ENCODE data around the gene EEF2.

EEF2 gene

DNA sequence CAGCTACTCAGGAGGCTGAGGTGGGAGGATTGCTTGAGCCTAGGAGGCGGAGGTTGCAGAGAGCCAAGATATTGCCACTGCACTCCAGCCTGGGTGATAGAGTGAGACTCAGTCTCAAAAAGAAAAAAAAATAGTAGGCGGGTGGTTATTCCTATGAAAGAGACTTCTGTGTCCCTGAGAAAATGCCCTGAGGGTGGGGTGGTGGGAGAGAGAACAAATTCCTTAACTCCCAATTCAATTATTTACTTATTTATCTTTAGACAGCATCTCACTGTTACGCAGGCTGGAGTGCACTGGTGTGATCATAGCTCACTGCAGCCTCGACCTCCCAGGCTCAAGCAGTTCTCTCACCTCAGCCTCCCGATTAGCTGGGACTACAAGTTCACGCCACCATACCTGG, 10.3 kb upstream of the EEF2 start:
- no peak overlapping the region for H3K9ac ChIP-seq (ENCODE audit: low read depth, low read length)
- H3K4me3 ChIP-seq (ENCODE audit: low read length): no peak overlapping the region
- no peaks in the 10 kb centered on the region for H3K9me3 ChIP-seq (replicated peaks; ENCODE audit: low read length)
- no peak overlapping the region for H3K4me2 ChIP-seq (ENCODE audit: low read length)
- H3K27me3 ChIP-seq (ENCODE audit: control insufficient read depth, insufficient read depth, low read length): no peaks in the 10 kb centered on the region
- no peaks in the 10 kb centered on the region for H3K4me1 ChIP-seq (ENCODE audit: control insufficient read depth, insufficient read depth, low read length)
- H3K36me3 ChIP-seq (ENCODE audit: insufficient read depth, low read length): no peaks in the 10 kb centered on the region

- Histone ChIP-seq H3K9me3 (replicated peaks; ENCODE audit: low read length) (no peaks in the 10 kb centered on the region), H3K27me3 (ENCODE audit: control insufficient read depth, insufficient read depth, low read length) (no peaks in the 10 kb centered on the region), H3K4me3 (ENCODE audit: low read length) (no peak overlapping the region), H3K4me2 (ENCODE audit: low read length) (no peak overlapping the region), H3K36me3 (ENCODE audit: insufficient read depth, low read length) (no peaks in the 10 kb centered on the region), H3K4me1 (ENCODE audit: control insufficient read depth, insufficient read depth, low read length) (peaks cover 16% of the 10 kb centered on the region), H3K9ac (ENCODE audit: low read depth, low read length) (no peak overlapping the region)
Observed at GRCh38 chr19:3990815-3991117, 5.5 kb upstream of the EEF2 start.

DNA sequence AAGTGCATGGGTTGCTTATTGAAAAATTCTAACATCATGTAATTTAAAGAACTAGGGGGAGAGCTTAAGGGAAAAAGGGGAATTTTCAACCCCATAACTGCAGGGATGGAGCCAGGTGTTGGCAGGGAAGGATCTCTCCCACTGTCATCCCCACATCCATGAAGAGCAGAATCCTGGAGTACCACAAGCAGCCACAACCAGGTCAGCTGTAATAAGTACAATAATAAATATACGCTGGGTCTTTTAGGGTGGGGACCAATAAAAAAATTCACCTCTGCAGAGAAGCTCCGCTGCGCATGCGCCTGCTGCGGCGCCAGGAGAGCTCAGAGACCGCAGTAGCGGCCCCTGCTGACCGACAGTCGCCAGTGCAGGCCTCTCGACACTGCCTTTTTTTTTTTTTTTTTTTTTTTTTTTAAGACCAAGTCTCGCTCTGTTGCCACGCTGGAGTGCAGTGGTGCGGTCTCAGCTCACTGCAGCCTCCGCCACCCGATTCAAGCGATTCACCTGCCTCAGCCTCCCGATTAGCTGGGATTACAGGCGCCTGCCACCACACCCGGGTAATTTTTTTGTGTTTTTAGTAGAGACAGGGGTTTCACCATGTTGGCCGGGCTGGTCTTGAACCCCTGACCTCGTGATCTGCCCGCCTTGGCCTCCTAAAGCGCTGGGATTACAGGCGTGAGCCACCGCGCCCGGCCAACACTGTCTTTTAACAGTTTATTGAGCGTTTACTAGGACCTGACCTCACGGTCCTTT, 2.5 kb upstream of the EEF2 start:
- peak overlapping the region; percentile 60 for H3K4me3 ChIP-seq (ENCODE audit: low read length)
- H3K27me3 ChIP-seq (ENCODE audit: control insufficient read depth, insufficient read depth, low read length): no peaks in the 10 kb centered on the region
- H3K4me2 ChIP-seq (ENCODE audit: low read length): peak overlapping the region; percentile 92
- H3K4me1 ChIP-seq (ENCODE audit: control insufficient read depth, insufficient read depth, low read length): peaks cover 32% of the 10 kb centered on the region
- no peaks in the 10 kb centered on the region for H3K9me3 ChIP-seq (replicated peaks; ENCODE audit: low read length)
- peaks cover 23% of the 10 kb centered on the region for H3K36me3 ChIP-seq (ENCODE audit: insufficient read depth, low read length)
- peak overlapping the region; percentile 28 for H3K9ac ChIP-seq (ENCODE audit: low read depth, low read length)

DNA sequence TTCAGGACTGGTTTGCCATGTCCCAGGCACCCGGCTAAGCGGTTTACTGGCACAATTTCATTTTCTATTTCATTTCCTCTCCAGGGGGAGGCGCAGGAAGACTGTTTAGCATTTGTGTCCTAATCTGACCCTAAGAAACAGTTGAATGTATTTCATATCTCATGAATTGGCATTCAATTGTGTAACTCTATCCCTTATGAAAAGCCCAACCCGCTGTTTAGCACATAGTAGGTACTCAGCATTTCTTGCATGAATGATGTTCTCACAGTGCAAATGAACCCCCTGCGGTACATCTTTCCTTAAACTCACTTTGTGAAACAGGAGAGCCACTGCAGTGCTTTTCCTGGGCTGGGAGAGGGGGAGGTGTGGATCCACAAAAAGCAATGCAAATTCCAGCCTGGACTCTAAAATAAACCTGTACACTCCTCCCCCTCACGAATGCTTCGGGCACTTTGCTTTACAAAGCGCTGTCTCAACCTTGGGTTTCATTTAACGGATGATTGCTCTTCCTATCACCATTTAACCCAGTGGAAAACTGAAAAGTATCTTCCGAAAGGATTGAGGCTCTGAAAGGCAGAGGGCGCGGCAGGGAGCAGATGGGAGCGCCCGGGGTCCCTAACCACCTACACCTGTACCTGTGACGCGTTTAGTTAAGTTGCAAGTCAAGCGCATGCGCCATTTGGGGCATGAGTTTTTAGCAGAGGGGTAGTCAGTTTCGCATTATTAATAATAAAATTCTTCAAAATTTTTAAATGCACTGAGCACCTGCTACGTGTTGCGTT, 1.2 kb upstream of the EEF2 start:
- Histone ChIP-seq H3K27me3 (ENCODE audit: control insufficient read depth, insufficient read depth, low read length) (no peaks in the 10 kb centered on the region), H3K4me2 (ENCODE audit: low read length) (peak overlapping the region; percentile 92), H3K9ac (ENCODE audit: low read depth, low read length) (peak overlapping the region; percentile 68), H3K9me3 (replicated peaks; ENCODE audit: low read length) (no peaks in the 10 kb centered on the region), H3K36me3 (ENCODE audit: insufficient read depth, low read length) (peaks cover 36% of the 10 kb centered on the region), H3K4me1 (ENCODE audit: control insufficient read depth, insufficient read depth, low read length) (peaks cover 42% of the 10 kb centered on the region), H3K4me3 (ENCODE audit: low read length) (peak overlapping the region; percentile 95)

DNA sequence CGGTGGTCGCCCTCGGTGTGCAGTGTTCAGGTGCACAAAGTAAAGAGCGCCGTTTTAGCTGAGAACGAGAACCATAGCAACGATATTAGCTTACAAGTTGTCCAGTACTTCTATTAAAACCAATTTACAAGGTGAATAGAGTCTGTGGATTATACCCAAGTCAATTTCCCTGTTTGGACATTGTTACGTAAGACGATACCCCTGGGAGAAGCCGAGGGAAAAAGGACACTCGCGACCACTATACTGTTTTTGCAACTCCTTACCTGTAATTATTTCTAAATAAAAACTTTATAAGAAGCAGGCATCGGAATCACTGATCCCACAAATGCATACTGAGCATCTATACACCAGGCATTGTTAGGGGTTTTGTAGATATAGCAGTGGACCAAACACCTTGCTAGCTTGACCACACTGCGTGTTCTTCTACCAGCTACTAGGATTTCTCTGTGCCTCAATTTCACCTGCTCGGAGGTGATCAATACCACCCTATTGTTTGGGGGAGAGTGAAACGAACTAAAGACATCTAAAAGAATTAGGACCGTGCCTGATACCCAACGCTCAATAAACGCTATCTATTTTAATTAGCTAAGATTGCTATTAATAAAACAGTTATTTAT, 488 bp upstream of the EEF2 start:
- Histone ChIP-seq H3K4me3 (ENCODE audit: low read length) (peak overlapping the region; percentile 95), H3K9ac (ENCODE audit: low read depth, low read length) (peak overlapping the region; percentile 68)

DNA sequence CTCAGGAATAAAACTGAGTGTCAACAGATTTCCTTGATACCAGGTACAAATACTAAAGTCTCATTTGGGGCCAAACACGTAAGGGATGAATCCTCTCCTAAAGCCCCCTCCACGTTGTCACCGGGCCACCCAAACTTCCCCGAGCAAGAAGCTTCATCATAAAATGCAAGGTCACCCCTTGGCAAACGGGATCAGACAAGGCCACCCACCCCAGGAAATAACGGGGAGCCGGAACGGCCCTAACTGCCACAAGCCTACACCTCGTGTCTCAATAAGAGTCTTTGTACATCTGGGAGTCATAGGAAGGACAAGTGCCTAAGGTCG, 717 bp downstream of the EEF2 start:
- peak overlapping the region; percentile 93 for H3K4me2 ChIP-seq (ENCODE audit: low read length)
- H3K4me1 ChIP-seq (ENCODE audit: control insufficient read depth, insufficient read depth, low read length): peaks cover 45% of the 10 kb centered on the region
- peak overlapping the region; percentile 99 for H3K9ac ChIP-seq (ENCODE audit: low read depth, low read length)
- H3K4me3 ChIP-seq (ENCODE audit: low read length): peak overlapping the region; percentile 95
- no peaks in the 10 kb centered on the region for H3K9me3 ChIP-seq (replicated peaks; ENCODE audit: low read length)
- no peaks in the 10 kb centered on the region for H3K27me3 ChIP-seq (ENCODE audit: control insufficient read depth, insufficient read depth, low read length)
- peaks cover 55% of the 10 kb centered on the region for H3K36me3 ChIP-seq (ENCODE audit: insufficient read depth, low read length)

More for the DNA sequence above, 488 bp upstream of the EEF2 start:
- Histone ChIP-seq H3K36me3 (ENCODE audit: insufficient read depth, low read length) (peaks cover 43% of the 10 kb centered on the region), H3K9me3 (replicated peaks; ENCODE audit: low read length) (no peaks in the 10 kb centered on the region), H3K4me1 (ENCODE audit: control insufficient read depth, insufficient read depth, low read length) (peaks cover 42% of the 10 kb centered on the region), H3K27me3 (ENCODE audit: control insufficient read depth, insufficient read depth, low read length) (no peaks in the 10 kb centered on the region), H3K4me2 (ENCODE audit: low read length) (peak overlapping the region; percentile 92)

- H3K36me3 ChIP-seq (ENCODE audit: insufficient read depth, low read length): peaks cover 60% of the 10 kb centered on the region
- no peaks in the 10 kb centered on the region for H3K9me3 ChIP-seq (replicated peaks; ENCODE audit: low read length)
- H3K9ac ChIP-seq (ENCODE audit: low read depth, low read length): peak overlapping the region; percentile 99
- H3K4me1 ChIP-seq (ENCODE audit: control insufficient read depth, insufficient read depth, low read length): peaks cover 45% of the 10 kb centered on the region
- H3K4me3 ChIP-seq (ENCODE audit: low read length): peak overlapping the region; percentile 95
- peak overlapping the region; percentile 93 for H3K4me2 ChIP-seq (ENCODE audit: low read length)
- no peaks in the 10 kb centered on the region for H3K27me3 ChIP-seq (ENCODE audit: control insufficient read depth, insufficient read depth, low read length)
Observed at GRCh38 chr19:3983936-3984583, 1.2 kb downstream of the EEF2 start.

- Histone ChIP-seq H3K9ac (ENCODE audit: low read depth, low read length) (peak overlapping the region; percentile 99), H3K27me3 (ENCODE audit: control insufficient read depth, insufficient read depth, low read length) (no peaks in the 10 kb centered on the region), H3K4me3 (ENCODE audit: low read length) (peak overlapping the region; percentile 95), H3K9me3 (replicated peaks; ENCODE audit: low read length) (no peaks in the 10 kb centered on the region), H3K4me1 (ENCODE audit: control insufficient read depth, insufficient read depth, low read length) (peaks cover 45% of the 10 kb centered on the region), H3K36me3 (ENCODE audit: insufficient read depth, low read length) (peaks cover 64% of the 10 kb centered on the region), H3K4me2 (ENCODE audit: low read length) (peak overlapping the region; percentile 93)
Observed at GRCh38 chr19:3983542-3983914, 1.7 kb downstream of the EEF2 start.

- peaks cover 46% of the 10 kb centered on the region for H3K4me1 ChIP-seq (ENCODE audit: control insufficient read depth, insufficient read depth, low read length)
- H3K9ac ChIP-seq (ENCODE audit: low read depth, low read length): peak overlapping the region; percentile 99
- H3K9me3 ChIP-seq (replicated peaks; ENCODE audit: low read length): no peaks in the 10 kb centered on the region
- H3K4me2 ChIP-seq (ENCODE audit: low read length): peak overlapping the region; percentile 93
- H3K4me3 ChIP-seq (ENCODE audit: low read length): peak overlapping the region; percentile 95
- H3K36me3 ChIP-seq (ENCODE audit: insufficient read depth, low read length): peaks cover 69% of the 10 kb centered on the region
- H3K27me3 ChIP-seq (ENCODE audit: control insufficient read depth, insufficient read depth, low read length): no peaks in the 10 kb centered on the region
Observed at GRCh38 chr19:3982701-3983541, 2.3 kb downstream of the EEF2 start.

DNA sequence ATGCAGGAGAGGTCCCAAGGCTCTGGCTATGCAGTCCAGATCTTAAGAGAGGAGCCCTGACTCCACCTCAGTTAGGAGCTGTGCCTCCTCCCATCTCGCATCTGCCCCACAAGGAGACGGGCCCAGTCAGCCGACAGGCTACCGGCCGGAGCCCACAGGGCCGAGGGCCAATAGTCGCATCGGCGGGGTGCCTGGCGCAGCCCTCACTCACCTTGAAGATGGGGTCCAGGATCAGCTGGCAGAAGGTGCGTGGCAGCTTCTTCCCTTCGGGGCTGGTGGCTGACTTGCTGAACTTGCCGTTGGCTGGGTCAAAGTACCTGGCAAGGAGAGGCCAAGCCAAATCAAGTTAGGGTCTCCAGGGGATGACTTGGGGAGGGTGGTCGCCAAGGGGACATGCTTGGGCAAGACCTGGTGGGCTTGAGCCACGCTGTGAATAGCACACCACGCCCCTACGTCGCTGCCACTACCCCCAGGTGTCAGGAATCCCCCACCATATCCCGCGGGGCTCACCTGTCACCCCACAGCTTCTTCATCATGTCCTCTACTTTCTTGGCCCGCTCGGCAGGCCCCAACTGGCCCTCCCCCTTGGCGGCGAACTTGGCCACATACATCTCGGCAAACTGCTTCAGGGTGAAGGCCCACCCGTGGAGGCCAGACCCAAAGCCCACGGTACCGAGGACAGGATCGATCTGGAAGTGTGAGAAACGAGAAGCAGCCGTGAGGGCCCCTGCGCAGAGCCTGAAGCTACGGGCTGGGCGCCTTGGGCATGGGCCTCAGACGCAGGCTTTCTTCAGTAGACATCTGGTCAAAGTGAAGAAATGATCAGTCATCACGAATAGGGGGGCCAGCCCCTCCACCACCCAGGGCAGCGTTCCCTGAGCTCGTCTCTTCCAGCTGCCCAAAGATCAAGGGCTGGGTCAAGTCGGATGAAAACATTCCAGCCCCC, 3.3 kb downstream of the EEF2 start:
- no peak overlapping the region for H3K9ac ChIP-seq (ENCODE audit: low read depth, low read length)
- H3K4me3 ChIP-seq (ENCODE audit: low read length): peak overlapping the region; percentile 95

More for the DNA sequence above, 3.3 kb downstream of the EEF2 start:
- H3K36me3 ChIP-seq (ENCODE audit: insufficient read depth, low read length): peaks cover 78% of the 10 kb centered on the region
- peaks cover 42% of the 10 kb centered on the region for H3K4me1 ChIP-seq (ENCODE audit: control insufficient read depth, insufficient read depth, low read length)
- H3K4me2 ChIP-seq (ENCODE audit: low read length): peak overlapping the region; percentile 93
- H3K9me3 ChIP-seq (replicated peaks; ENCODE audit: low read length): no peaks in the 10 kb centered on the region
- no peaks in the 10 kb centered on the region for H3K27me3 ChIP-seq (ENCODE audit: control insufficient read depth, insufficient read depth, low read length)

All from skeletal muscle satellite cell (primary cell).